SK-N-SH (cell line): ENCODE measurements around the gene MYH7B. TPM values are rescaled to one million over a fixed set of nuclear protein-coding genes. Genes with fewer than 3 reads are reported as not detected.

Experiments used
- CTCF ChIA-PET: fragments of 300-600, 350-600 bp; formaldehyde crosslinking; extraction: SDS; loops from one replicate; lab custom pipeline; 2021; lab: Yijun Ruan, JAX
- POLR2A ChIA-PET: fragments of 350-600 bp; sonication (Branson Sonifier 250); formaldehyde crosslinking; extraction: SDS; loops from one replicate; lab custom pipeline; 2020; ENCODE audit warnings: antibody characterized with exemption, inconsistent platforms; lab: Yijun Ruan, JAX
- DNase-seq: peaks from one replicate; pipeline ENCODE4 v3.0.0; 2012
- H2AFZ ChIP-seq: fragments of 200-600 bp; sonication (generic); 2 replicates; pipeline ENCODE4 v1.8.1; 2016; ENCODE audit warnings: antibody characterized with exemption, mild to moderate bottlenecking, low read depth
- H3F3A ChIP-seq: fragments of 200-600 bp; sonication (generic); replicated peaks from 2 replicates; pipeline ENCODE3; 2016; ENCODE audit warnings: antibody characterized with exemption, mild to moderate bottlenecking; ENCODE audit not compliant: insufficient read depth
- H3K27ac ChIP-seq, 2 experiments: fragments of 200-500 bp in 1 of 2; fragments of 200-600 bp in 1 of 2; sonication (Bioruptor generic) in 1 of 2; sonication (generic), shearing (Covaris generic) in 1 of 2; 2 replicates each; pipeline versions ENCODE4 v1.5.1 to v1.6.1; 2014 to 2016; ENCODE audit warnings: low read depth in 2 of 2, inconsistent platforms in 1 of 2, low read length in 1 of 2, mild to moderate bottlenecking in 1 of 2, mixed read lengths in 1 of 2
- H3K27me3 ChIP-seq: fragments of 200-600 bp; sonication (generic), shearing (Covaris generic); 2 replicates; pipeline ENCODE4 v1.6.1; 2016; ENCODE audit warnings: mixed run types; ENCODE audit not compliant: insufficient read depth
- H3K36me3 ChIP-seq, 2 experiments: fragments of 200-500 bp in 1 of 2; fragments of 200-600 bp in 1 of 2; sonication (Bioruptor generic) in 1 of 2; sonication (generic) in 1 of 2; replicated peaks in 1 of 2; 2 replicates each; pipeline versions ENCODE3 to v1.5.1; 2014 to 2016; ENCODE audit warnings: low read length in 1 of 2, mild to moderate bottlenecking in 1 of 2; ENCODE audit not compliant: insufficient read depth in 2 of 2, control insufficient read depth in 1 of 2
- H3K4me1 ChIP-seq, 2 experiments: fragments of 200-500 bp in 1 of 2; fragments of 200-600 bp in 1 of 2; sonication (Bioruptor generic) in 1 of 2; sonication (generic), shearing (Covaris generic) in 1 of 2; 2 replicates each; pipeline versions ENCODE4 v1.5.1 to v1.6.1; 2014 to 2016; ENCODE audit warnings: low read depth in 1 of 2, low read length in 1 of 2, mixed run types in 1 of 2; ENCODE audit not compliant: insufficient read depth in 2 of 2, control insufficient read depth in 1 of 2
- H3K4me2 ChIP-seq: fragments of 200-600 bp; sonication (generic), shearing (Covaris generic); 2 replicates; pipeline ENCODE4 v1.6.1; 2017; ENCODE audit warnings: mixed run types
- H3K4me3 ChIP-seq, 2 experiments: fragments of 200-500 bp in 1 of 2; fragments of 200-600 bp in 1 of 2; sonication (Bioruptor generic) in 1 of 2; sonication (generic), shearing (Covaris generic) in 1 of 2; 2 replicates each; pipeline versions ENCODE4 v1.5.1 to v1.8.1; 2014 to 2016; ENCODE audit warnings: low read depth in 2 of 2, inconsistent platforms in 1 of 2, low read length in 1 of 2, mild to moderate bottlenecking in 1 of 2, mixed read lengths in 1 of 2, moderate library complexity in 1 of 2
- H3K79me2 ChIP-seq: fragments of 200-600 bp; sonication (generic); 2 replicates; pipeline ENCODE4 v1.8.1; 2017; ENCODE audit warnings: mild to moderate bottlenecking; ENCODE audit not compliant: insufficient read depth
- H3K9ac ChIP-seq: fragments of 200-600 bp; sonication (generic); 2 replicates; pipeline ENCODE4 v1.6.1; 2017; ENCODE audit warnings: mixed run types
- H3K9me2 ChIP-seq: fragments of 200-600 bp; sonication (generic); 2 replicates; pipeline ENCODE4 v1.6.1; 2017; ENCODE audit warnings: mixed run types
- H3K9me3 ChIP-seq: fragments of 200-600 bp; sonication (generic); 2 replicates; pipeline ENCODE4 v1.6.1; 2017; ENCODE audit warnings: mixed run types, mild to moderate bottlenecking, moderate library complexity
- H4K20me1 ChIP-seq: fragments of 200-600 bp; sonication (generic); 2 replicates; pipeline ENCODE4 v1.6.1; 2017; ENCODE audit warnings: mild to moderate bottlenecking, mixed run types; ENCODE audit not compliant: insufficient read depth
- CHD2 ChIP-seq: fragments of 150-350 bp; IDR thresholded peaks from 2 replicates; pipeline ENCODE4 v1.6.1; 2018; ENCODE audit warnings: low read length; ENCODE audit not compliant: partially characterized antibody
- CTCF ChIP-seq: fragments of 200-600 bp; sonication (generic); IDR thresholded peaks from 2 replicates; pipeline ENCODE4 v1.6.1; 2017; ENCODE audit warnings: antibody characterized with exemption, mild to moderate bottlenecking, moderate library complexity
- ELF1 ChIP-seq: IDR thresholded peaks from 2 replicates; pipeline ENCODE4 v1.4.0; 2012
- EP300 ChIP-seq, 2 experiments: IDR thresholded peaks; 2 replicates each; pipeline versions ENCODE4 v1.4.0 to v1.6.1; 2012; ENCODE audit warnings: borderline replicate concordance in 1 of 2, low read depth in 1 of 2, low read length in 1 of 2
- EZH2phosphoT487 ChIP-seq: fragments of 200-600 bp; sonication (generic); IDR thresholded peaks from 2 replicates; pipeline ENCODE4 v1.6.1; 2017; ENCODE audit warnings: low read depth, mixed run types, mild to moderate bottlenecking, antibody characterized with exemption, moderate library complexity, borderline replicate concordance
- FOXJ3 ChIP-seq: sonication (generic); formaldehyde crosslinking; IDR thresholded peaks from 2 replicates; pipeline ENCODE4 v1.5.1; 2020; ENCODE audit warnings: mild to moderate bottlenecking, missing genetic modification reagents
- GABPA ChIP-seq: IDR thresholded peaks from 2 replicates; pipeline ENCODE4 v1.4.0; 2012; ENCODE audit warnings: low read depth, mild to moderate bottlenecking
- GATA2 ChIP-seq: sonication (generic); formaldehyde crosslinking; IDR thresholded peaks from 2 replicates; pipeline ENCODE4 v1.5.0; 2020; ENCODE audit warnings: mild to moderate bottlenecking, missing genetic modification reagents
- MEF2A ChIP-seq: IDR thresholded peaks from 2 replicates; pipeline ENCODE4 v1.4.0; 2012; ENCODE audit warnings: low read depth, borderline replicate concordance
- NFIC ChIP-seq: IDR thresholded peaks from 2 replicates; pipeline ENCODE4 v1.4.0; 2012; ENCODE audit warnings: borderline replicate concordance
- NRF1 ChIP-seq: IDR thresholded peaks from 2 replicates; pipeline ENCODE4 v1.6.1; 2012; ENCODE audit warnings: low read depth, mild to moderate bottlenecking, low read length
- PBX3 ChIP-seq: IDR thresholded peaks from 2 replicates; pipeline ENCODE4; 2012
- RXRA ChIP-seq: IDR thresholded peaks from 2 replicates; pipeline ENCODE4 v1.4.0; 2012; ENCODE audit warnings: low read depth, mild to moderate bottlenecking, borderline replicate concordance
- SIN3A ChIP-seq: IDR thresholded peaks from 2 replicates; pipeline ENCODE4 v1.6.1; 2012; ENCODE audit warnings: low read depth, mild to moderate bottlenecking, low read length, moderate library complexity, borderline replicate concordance
- SMC3 ChIP-seq: IDR thresholded peaks from 2 replicates; pipeline ENCODE4 v1.6.1; 2012; ENCODE audit warnings: low read depth, low read length, improper control_type of control experiment
- TAF1 ChIP-seq: IDR thresholded peaks from 2 replicates; pipeline ENCODE4 v1.6.1; 2012; ENCODE audit warnings: low read depth, mild to moderate bottlenecking, low read length, moderate library complexity, borderline replicate concordance
- USF2 ChIP-seq: fragments of 150-350 bp; IDR thresholded peaks from 2 replicates; pipeline ENCODE4 v1.6.1; 2017; ENCODE audit warnings: antibody characterized with exemption, low read length, low read depth, borderline replicate concordance
- WGBS: methylation state at CpG from one replicate; pipeline ENCODE4 v1.1.6; 2017; ENCODE audit warnings: low lambda C conversion rate; 5-methylcytosine and 5-hydroxymethylcytosine counted together
- polyA plus RNA-seq, 3 experiments: library from polyadenylated mRNA; depleted of rRNA; stranded (reverse); fragments of >200 nt; gene quantifications; 2 replicates each; pipeline ENCODE4 v1.2.3, GENCODE V29; 2012

MYH7B gene
- polyA plus RNA-seq, 1 of the 3 experiments (the other 2 are of a cell fraction): 0.41 TPM

- ChIA-PET POLR2A (no interaction called here), CTCF (no interaction called here)
- no peak for DNase-seq
- Histone ChIP-seq H3K27ac (peak overlapping the region in 1 of 2 experiments; percentile 58; a peak in 2 of 4 replicates), H3K9ac (no peak overlapping the region), H2AFZ (no peak overlapping the region), H3K4me1 (peaks cover 0 to 14% of the 10 kb centered on the region in 2 experiments; a peak in 1 of 4 replicates), H3K9me2 (no peaks in the 10 kb centered on the region), H3K4me3 (no peak overlapping the region), H3K4me2 (0 out of 2 replicates have a peak overlapping the region, but pooled peaks have one; percentile 40), H3F3A (peaks cover 9% of the 10 kb centered on the region), H3K9me3 (no peaks in the 10 kb centered on the region), H3K79me2 (0 out of 2 replicates have a peak, but pooled peaks cover 15% of the 10 kb centered on the region)
- TF ChIP-seq CTCF (peak; percentile 38), PBX3 (no peak)
- TF ChIP-seq, all 33 proteins: peak for 1
- Histone ChIP-seq H4K20me1 (no peaks in the 10 kb centered on the region), H3K36me3 (peaks cover 40 to 45% of the 10 kb centered on the region in 2 experiments), H3K27me3 (no peaks in the 10 kb centered on the region)
Observed at GRCh38 chr20:34948030-34948429, 7.6 kb upstream of the MYH7B start.

- Histone ChIP-seq H3K4me2 (no peak overlapping the region), H3K27me3 (no peaks in the 10 kb centered on the region), H2AFZ (no peak overlapping the region), H3K4me1 (peaks cover 0 to 16% of the 10 kb centered on the region in 2 experiments; a peak in 1 of 4 replicates), H3K9me2 (no peaks in the 10 kb centered on the region), H3K4me3 (no peak overlapping the region), H3K27ac (0 out of 4 replicates have a peak overlapping the region, but pooled peaks of 1 of the 2 experiments have one; percentile 8), H3K9ac (no peak overlapping the region), H3K36me3 (peaks cover 32 to 37% of the 10 kb centered on the region in 2 experiments), H3K79me2 (peaks cover 24% of the 10 kb centered on the region; the same call in 1 of the 2 replicates), H3F3A (peaks cover 9% of the 10 kb centered on the region), H3K9me3 (no peaks in the 10 kb centered on the region), H4K20me1 (no peaks in the 10 kb centered on the region)
- POLR2A ChIA-PET: interaction anchor here (0.6 kb wide), 1 partner anchor 18 kb away, joined by 3 read pairs; no protein-coding TSS in a partner anchor
- no peak for DNase-seq
- no peak for TF ChIP-seq MEF2A
- CTCF ChIA-PET: no interaction called here
- 95% methylated on average over 6 of the region's 6 CpGs for WGBS
Observed at GRCh38 chr20:34949120-34949519, 6.5 kb upstream of the MYH7B start.

- H3K27me3 ChIP-seq: no peaks in the 10 kb centered on the region
- H3K4me3 ChIP-seq: no peak overlapping the region
- peaks cover 9 to 23% of the 10 kb centered on the region in 2 experiments; a peak in 3 of 4 replicates for H3K4me1 ChIP-seq
- WGBS: 94% methylated on average over 2 of the region's 2 CpGs
- ChIA-PET POLR2A (no interaction called here), CTCF (interaction anchor here (1.0 to 2.3 kb wide), 3 partner anchors 10 to 77 kb away, joined by 3 to 9 read pairs (median 3); no protein-coding TSS in a partner anchor)
- H3K9me2 ChIP-seq: no peaks in the 10 kb centered on the region
- H3K27ac ChIP-seq: no peak overlapping the region
- H3F3A ChIP-seq: peaks cover 9% of the 10 kb centered on the region
- H3K9ac ChIP-seq: no peak overlapping the region
- DNase-seq: no peak
- no peaks in the 10 kb centered on the region for H4K20me1 ChIP-seq
- H3K9me3 ChIP-seq: no peaks in the 10 kb centered on the region
- H3K36me3 ChIP-seq: peaks cover 15 to 31% of the 10 kb centered on the region in 2 experiments
- no peak overlapping the region for H2AFZ ChIP-seq
- no peak overlapping the region for H3K4me2 ChIP-seq
- peaks cover 33% of the 10 kb centered on the region; the same call in 1 of the 2 replicates for H3K79me2 ChIP-seq
- TF ChIP-seq MEF2A: no peak
- TF ChIP-seq PBX3: no peak
- no peak for TF ChIP-seq NFIC
- no peak for TF ChIP-seq GABPA
- TF ChIP-seq TAF1: no peak
- no peak for TF ChIP-seq CHD2
- TF ChIP-seq NRF1: no peak
- TF ChIP-seq ELF1: no peak
- no peak for TF ChIP-seq GATA2 (CRISPR knock-in tag)
- no peak for TF ChIP-seq FOXJ3
- TF ChIP-seq EZH2phosphoT487: no peak
- TF ChIP-seq USF2: no peak
- TF ChIP-seq RXRA: no peak
- no peak for TF ChIP-seq EP300 (IDR thresholded peaks at IDR 0.05; ENCODE audit: borderline replicate concordance in 1 of 2, low read depth in 1 of 2, low read length in 1 of 2)
- TF ChIP-seq SIN3A: no peak
- no peak for TF ChIP-seq SMC3
Observed at GRCh38 chr20:34951252-34951651, 4.4 kb upstream of the MYH7B start.
